RCC 7860 (cell line): ENCODE measurements around the gene MUL1.
"Not testable (repeated sequence)": the region's sequence is repeated elsewhere in the genome, so short reads cannot be mapped to it uniquely, and the experiment has no call there.

Experiments used
- DNase-seq: peaks from one replicate; pipeline ENCODE4 v3.0.0-alpha.2; 2015; ENCODE audit warnings: low spot score
- FAIRE-seq: peaks from 2 replicates; lab custom pipeline; 2012; peaks lifted over from hg19 to GRCh38; lab: Jason Lieb, UNC

MUL1 gene

DNA sequence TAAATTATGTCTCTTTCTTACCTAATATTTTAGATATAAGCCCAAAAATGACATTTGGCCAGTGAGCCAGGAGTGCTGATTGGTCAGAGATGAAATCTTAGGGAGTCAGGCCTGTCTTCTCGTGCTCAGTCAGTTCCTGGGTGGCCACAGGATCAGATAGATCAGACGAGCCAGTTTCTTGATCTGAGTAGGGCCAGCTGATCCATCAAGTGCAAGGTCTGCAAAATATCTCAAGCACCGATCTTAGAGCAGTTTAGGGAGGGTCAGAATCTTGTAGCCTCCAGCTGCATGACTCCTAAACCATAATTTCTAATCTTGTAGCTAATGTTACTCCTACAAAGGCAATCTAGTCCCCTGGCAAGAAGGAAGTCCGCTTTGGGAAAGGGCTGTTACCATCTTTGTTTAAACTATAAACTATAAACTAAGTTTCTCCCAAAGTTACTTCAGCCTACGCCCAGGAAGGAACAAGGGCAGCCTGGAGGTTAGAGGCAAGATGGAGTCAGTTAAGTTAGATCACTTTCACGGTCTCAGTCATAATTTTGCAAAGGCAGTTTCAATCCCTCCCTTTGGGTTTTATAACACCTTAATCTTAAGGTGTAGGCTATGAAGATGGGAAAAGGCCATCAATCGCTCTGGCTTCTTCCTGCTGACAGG, 11.8 kb upstream of the MUL1 start:
- DNase-seq, FAIRE-seq: not testable (repeated sequence)

DNA sequence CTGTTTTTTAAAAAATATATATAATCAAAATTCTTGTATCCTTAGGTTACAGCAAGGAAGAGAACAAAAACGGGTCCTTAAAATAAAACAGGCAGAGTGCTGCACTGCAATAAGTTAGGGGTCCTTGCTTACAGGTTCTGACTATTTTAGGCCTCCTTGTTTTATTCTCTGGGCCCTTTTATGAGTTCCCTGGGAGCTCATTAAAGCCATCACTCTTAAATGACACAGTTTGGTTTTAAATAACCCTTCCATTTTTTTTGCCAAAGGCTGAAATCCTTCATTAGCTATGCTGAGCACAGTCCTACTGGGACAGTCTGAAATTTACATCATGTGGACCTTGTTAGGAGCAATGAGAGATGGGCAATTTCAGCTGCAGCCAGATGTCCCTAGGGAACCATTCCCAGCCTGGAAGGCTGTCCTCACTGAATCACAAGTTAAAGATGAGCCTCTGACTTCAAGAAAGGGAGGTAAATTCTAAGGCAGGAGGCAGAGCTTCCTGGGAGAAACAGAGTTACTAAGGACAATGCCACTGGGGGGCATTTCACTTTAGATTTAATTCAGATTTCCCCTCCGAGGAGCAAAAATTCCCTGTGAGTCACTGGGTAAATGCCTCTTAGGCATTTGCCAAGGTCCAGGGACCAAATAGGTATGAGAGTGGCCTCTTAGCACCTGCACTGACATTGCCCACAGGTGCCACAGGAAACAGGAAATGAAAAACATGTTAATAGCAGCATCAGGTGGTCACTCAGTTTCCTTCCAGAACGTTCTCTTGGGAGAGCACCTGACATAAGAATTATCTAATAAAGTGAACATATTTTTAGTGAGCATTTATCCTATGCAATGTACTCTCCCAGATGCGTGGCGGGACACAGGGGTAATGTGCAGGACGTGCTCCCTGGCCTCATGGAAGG, 3.8 kb upstream of the MUL1 start:
- FAIRE-seq (no peak), DNase-seq (no peak)

DNA sequence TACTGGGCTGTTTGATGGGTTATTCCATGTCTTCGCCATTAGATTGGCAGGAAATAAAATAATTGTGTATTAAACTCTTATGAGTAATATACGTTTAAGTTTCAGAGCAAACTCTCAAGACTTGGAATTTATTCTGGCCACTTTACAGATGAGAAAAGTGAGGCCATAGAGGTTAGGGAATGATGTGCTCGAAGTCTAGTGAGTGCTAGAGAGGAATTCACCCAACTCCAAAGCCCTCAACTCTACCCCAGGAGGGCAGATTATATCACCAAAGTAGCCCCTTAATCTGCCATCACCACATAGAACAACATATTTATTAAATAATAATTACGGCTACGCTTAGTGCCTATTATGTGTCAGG, 440 bp upstream of the MUL1 start:
- no peak for DNase-seq
- no peak for FAIRE-seq

DNA sequence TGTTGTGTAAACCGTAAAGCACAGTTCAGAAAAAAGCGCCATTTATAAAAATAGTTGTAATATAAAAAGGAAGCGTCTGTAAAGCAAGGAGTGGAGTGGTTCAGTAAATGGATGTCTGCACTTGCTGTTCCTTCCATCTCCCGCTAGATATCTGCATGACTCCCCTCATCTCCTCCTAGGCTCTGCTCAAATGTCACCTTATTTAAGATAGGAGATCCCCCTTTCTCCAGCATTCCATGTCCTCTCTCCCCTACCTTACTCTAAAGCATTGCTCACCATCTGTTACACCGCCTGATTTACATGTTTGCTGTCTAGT, 745 bp downstream of the MUL1 start:
- FAIRE-seq (no peak), DNase-seq (no peak)

DNA sequence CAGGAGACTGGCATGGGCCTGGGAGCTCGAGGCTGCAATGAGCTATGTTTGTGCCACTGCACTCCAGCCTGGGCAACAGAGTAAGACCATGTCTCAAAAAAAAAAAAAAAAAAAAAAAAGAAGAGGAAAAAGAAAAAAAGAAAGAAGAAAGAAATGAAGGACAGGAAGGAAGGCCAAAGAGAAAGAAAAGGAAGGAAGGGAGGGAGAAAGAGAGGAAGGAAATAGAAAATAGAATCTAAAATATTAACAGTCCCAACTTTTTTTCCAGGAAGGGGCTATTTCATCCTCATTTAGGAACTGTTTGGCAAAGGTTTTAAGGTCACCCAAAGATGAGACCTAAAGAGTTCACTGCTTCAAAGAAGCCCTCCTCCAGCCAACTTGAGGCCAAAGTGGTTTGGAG, 2.5 kb downstream of the MUL1 start:
- no peak for FAIRE-seq

DNA sequence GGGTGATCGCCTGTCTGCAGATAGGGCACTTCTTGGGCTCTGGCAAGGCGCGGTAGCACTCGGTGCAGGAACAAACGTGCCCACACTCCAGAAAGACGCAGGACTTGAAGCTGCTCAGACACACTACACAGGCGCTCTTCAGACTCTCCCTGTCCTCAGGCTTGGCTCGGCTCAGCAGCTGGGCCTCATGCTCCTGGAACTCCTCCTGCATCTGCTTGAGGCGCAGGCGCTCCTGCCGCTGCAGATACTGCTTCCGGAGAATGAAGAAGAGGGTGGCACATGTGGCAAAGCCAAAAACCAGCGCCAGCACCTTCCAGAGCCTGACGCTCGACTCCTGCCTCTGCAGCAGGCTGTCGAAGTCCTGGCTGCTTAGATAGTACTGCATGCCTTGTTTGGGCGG, 7.2 kb downstream of the MUL1 start:
- FAIRE-seq (no peak), DNase-seq (no peak)

More for the DNA sequence above, 2.5 kb downstream of the MUL1 start:
- no peak for DNase-seq

DNA sequence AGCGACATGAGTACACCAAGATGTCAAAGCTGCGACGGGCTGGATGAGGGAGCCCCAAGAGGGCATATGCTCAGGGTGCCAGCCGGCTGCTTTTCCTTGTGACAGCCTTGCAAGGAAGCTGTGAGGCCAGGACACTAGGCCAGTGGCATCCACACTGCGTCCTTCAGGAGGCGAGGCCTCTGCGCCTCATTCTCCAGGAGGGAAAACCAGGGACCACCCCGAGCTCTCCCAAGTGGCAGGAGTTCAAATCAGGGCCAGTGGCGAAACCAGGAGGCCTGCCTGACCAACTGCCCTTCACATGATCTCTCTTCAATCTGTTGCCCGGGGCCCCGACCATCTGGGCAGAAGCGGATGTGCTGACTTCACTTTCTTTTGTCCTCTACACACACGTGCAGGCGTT, 8.2 kb downstream of the MUL1 start:
- FAIRE-seq: no peak

DNA sequence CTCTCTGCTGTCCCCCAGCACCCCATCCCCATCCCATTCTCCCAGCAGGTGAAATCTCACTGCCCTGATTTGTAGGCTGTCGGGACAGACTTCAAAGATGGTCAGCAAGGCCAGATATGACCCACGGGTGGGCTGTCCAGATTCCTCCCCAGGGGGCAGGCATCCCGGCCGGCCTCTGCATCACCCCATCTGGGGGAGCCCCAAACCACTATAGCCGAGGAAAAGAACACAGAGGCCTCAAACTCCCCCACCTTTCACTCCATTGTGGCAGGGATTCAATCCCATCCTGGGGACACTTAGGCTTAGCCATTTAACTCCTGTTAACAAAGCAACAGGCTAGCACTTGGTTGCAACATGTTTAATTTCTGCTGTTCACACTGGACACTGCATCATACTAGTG, 8.8 kb downstream of the MUL1 start:
- FAIRE-seq (no peak), DNase-seq (no peak)

More for the DNA sequence above, 8.2 kb downstream of the MUL1 start:
- no peak for DNase-seq

DNA sequence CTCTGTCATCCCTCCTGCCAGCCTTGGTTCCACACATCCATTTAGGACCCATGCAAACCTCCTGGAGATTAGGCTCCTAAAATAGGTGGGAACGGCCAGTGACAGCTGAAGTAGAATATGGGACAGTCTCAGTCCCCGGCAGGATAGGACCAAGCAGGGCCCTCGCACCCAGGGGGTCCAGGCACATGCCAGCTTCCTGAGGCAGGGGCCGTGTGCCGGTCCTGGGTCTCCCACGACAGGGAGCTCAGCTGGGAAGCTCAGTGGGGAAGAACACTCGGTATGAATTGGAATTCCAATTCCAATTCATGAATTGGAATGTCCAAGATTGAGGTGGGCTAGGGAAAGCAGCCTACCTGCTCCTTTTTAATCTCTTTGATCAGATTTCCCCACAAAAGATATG, 9.8 kb downstream of the MUL1 start:
- DNase-seq (no peak), FAIRE-seq (no peak)

DNA sequence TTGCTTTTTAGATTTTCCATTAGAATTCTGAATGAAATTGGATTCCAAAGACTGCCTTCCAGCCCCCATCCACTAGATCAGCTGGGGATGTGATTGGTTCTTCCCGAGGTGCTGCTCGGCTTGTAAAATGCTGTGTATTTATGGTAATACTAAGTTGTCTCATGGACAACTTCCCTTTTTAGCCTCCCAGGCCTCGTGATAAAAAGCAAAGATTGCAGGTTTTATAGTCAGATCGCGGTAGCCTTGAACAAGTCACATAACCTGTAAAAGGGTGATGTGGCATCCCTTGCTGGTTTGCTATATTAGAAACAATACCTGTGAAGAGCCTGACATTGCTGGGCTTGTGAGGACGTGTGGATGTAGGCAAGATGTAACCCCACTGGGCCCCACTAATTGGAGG, 10.4 kb downstream of the MUL1 start:
- DNase-seq (no peak), FAIRE-seq (no peak)

DNA sequence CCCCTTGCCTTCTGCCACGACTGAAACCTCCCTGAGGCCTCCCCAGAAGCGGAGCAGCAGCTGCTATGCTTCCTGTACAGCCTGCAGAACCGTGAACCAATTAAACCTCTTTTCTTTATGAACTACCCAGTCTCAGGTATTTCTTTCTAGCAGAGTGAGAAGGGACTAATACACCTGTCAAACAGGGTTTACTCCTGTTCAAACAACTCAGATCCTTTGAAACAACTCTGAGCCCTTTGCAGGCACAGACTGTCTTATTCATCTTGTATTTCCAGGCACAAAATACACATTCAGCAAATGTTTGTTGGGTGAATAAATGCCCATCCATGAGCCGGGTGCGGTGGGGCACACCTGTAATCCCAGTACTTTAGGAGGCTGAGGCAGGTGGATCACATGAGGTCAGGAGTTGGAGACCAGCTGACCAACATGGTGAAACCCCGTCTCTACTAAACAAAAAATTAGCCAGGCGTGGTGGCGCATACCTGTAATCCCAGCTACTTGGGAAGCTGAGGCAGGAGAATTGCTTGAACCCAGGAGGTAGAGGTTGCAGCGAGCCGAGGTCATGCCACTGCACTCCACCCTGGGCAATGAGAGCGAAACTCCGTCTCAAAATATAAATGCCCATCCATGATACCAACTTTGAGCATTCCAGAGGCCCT, 11.1 kb downstream of the MUL1 start:
- not testable (repeated sequence) for FAIRE-seq, DNase-seq

DNA sequence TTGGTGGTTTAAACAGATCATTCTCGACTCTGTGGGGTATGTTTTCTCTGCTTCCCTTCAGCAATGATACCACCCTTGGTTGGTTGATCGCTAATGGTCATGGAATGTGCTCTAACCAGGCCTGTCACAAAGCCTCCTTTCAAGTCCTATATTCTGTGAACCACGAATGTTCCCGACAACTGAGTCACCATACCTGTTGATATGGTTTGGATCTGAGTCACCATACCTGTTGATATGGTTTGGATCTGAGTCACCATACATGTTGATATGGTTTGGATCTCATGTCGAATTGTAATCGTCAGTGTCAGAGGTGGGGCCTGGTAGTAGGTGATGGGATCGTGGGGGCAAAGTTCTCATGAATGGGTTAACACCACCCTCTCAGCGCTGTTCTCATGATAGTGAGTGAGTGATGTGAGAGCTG, 11.7 kb downstream of the MUL1 start:
- DNase-seq (peak; percentile 89), FAIRE-seq (peak; percentile 93)

DNA sequence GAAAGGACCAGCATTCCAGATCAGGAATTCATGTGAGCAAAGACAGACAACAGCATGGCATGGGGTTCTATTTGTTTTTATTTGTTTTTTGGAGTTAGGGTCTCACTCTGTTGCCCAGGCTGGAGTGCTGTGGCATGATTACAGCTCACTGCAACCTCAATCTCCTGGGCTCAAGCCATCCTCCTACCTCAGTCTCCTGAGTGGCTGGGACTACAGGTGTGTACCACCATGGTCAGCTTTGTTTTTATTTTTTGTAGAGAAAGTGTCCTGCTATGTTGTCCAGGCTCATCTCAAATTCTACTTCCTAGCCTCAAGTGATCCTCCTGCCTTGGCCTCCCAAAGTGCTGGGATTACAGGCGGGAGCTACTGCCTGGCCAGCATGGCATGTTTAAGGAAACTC, 12.3 kb downstream of the MUL1 start:
- FAIRE-seq: no peak

DNA sequence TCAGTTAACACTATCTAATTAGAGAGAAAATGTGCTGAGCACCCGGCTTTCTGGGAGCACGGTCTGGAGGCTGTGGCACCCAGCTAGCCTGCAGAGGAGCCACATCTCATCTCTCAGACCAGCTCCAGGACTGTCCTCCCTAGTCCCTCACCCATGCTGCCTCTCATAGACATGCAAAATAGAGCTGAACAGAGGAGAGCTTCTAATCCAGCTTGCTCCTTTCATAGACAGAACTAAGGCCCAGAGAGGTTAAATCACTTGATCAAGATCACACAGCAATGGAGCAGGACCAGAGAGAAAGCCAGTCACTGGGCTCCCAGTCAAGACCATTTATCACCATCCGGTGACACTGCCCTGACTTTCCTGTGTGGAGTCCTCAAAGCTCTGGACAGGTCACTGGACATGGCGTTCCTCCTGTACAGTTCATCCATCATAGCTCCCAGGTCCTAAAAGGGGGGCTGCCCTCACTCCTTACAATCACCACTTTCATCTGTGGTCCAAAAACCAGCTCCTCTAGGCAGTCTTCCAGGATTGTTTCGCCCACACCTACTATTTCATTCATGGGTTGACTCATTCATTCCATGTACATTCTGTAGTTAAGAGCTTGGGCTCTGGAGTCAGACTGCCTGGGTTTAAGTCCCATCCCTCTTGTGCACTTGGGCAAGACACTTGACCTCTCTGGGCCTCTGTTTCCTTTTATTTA, 13.2 kb downstream of the MUL1 start:
- DNase-seq (peak; percentile 74), FAIRE-seq (peak; percentile 65)

More for the DNA sequence above, 12.3 kb downstream of the MUL1 start:
- no peak for DNase-seq

DNA sequence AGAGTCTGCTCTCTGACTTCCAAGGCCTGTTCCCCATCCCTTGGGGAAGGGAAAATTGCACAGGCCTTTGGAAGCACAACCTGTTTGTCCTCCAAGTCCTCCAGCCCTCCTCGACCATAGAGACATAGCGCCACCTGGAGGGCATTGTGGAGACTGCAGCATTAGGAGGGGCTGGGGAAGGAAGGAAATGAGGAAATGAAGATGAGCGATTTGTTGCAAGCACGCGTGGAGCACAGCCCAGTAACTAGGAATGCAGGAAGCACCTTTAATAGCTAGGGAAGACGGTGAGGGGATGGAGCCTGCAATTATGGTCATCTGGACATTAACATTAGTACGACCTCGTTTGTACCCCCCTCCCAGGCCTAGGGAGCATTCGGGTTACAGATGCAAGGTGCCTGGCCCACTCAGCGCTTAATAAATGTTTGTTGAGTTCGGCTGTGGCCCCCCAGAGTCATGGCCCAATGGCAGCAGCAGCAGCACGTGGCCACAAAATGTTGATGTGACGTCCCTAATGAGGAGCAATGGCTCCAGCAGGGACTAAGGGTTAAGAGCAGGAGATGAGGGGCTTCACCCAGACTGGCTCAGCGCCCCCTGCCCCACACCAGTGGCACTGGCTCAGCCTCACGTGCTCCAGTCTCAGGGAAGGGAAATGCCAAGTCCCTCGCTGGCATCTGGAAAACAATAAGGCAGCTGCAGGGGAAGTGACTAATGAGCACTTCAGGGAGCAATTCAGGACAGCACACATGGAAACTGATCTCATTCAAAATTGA, 13.9 kb downstream of the MUL1 start:
- peak; percentile 73 for FAIRE-seq
- peak; percentile 72 for DNase-seq

DNA sequence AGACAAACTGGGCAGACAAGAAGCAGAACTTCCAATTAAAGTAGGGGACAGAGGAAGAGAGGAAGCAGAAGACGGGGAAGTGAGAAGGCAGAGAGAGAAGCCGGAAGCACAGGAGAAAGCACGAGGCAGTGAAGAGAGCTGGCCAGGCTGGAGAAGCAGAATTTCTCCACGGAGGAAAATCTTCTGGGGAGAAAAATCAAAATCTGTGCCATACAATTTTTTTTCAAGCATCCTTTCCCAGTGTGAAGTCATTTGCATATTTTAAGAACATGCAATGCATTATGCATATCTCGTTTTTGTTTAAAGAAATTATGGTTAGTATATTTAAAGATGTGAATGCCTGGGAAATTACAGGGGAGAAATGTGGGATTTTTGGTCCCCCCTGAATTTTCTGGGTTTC, 14.6 kb downstream of the MUL1 start:
- DNase-seq: no peak
- no peak for FAIRE-seq

DNA sequence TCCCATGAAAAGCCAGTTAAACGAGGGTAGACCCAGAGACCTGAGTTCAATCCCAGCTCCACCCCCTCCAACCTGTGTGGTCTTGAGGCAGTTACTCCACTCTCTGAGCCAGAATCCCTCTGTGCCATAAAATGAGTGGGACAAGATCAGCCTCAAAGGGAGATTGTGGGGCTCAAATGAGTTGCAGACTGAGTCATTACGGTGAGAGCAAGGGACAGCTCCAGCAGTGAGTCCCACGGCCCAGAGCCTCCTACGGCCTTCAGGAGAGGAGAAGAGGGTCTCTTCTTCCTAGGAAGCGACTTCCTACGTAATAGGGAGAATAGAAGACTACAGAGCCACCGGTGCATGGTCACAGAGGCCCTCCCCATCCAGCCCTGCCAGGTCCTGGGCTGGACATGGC, 15.2 kb downstream of the MUL1 start:
- FAIRE-seq (no peak), DNase-seq (no peak)

DNA sequence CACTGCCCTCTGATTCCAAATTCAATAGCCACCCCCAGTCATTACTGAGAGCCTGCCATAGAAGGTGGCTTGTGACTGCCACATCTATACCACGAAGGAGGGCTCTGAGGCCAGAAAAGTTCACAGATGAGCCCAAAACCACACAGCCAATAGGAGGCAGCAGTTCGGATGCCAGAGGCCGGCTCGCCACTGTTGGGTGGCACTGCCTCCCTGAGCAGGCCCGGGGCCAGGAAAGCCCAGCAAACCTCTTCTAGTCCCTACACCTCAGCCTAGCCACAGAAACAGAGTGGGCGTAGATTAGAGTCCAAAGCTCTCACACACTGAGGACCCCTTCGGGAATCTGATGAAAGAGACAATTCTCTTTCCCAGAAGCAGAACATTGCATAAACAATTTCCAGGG, 16.1 kb downstream of the MUL1 start:
- DNase-seq (no peak), FAIRE-seq (no peak)

DNA sequence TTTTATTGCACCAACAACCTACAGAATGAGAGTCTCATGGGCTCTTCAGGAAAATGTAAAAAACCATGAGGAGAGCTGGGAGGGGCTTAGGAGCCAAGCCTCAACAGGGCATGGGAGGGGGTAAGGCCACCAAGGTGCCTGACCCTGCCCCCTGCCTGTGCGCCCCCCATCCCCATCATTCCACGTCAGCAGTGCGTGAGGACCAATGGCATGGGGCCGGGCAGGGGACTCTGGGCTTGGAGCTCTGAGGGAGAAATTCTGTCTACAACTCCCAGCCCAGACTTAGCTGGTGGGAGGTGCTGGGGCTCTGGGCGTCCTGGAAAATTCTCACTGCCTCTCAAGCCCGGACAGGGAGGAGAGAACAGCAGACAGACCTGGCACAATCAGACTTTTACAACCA, 16.8 kb downstream of the MUL1 start:
- FAIRE-seq (no peak), DNase-seq (no peak)

DNA sequence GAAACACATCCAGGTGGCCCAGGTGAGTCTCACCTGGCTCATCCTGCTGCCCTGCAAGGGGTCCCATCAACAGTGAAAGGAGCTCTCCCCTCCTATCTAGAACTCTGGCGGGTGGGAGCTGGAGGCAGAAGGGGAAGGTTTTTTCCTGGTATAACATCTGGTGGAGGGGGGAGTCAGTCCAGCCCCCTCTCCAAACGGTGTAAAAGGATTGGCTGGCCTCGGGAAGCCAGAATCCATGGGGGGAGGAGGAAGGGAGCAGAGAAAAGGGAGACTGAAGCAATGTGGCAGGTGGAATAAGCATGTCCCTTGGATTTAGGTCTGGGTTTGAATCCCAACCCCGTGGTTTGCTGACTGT, 20.7 kb downstream of the MUL1 start:
- no peak for FAIRE-seq

More for the DNA sequence above, 20.7 kb downstream of the MUL1 start:
- no peak for DNase-seq
